ENCODE results near the gene CMTM2.

The CMTM2 gene

GRCh38 chr16:66578651-66579531, at the start of gene CMTM2:
CMTM2 (plus strand) TSS chr16:66579463; CDS start chr16:66579608, 145 bp downstream.
- POLR2A ChIA-PET, result interaction anchor here (0.6 kb wide), 1 partner anchor 94 kb away, joined by 8 read pairs; no protein-coding TSS in a partner anchor
- CTCF ChIA-PET, result interaction anchor here (1.1 to 4.1 kb wide), 8 partner anchors 9 to 173 kb away, joined by 3 to 16 read pairs (median 7); no protein-coding TSS in a partner anchor
- no peak for DNase-seq (ENCODE audit: extremely low spot score)
- no peak for TF ChIP-seq CTCF (IDR thresholded peaks at IDR 0.05; ENCODE audit: control extremely low read depth, extremely low read depth, low read depth, missing control alignments)

GRCh38 chr16:66529475-66529874, 49.8 kb upstream of the CMTM2 start:
- POLR2A ChIA-PET, result no interaction called here
- no peak for DNase-seq (ENCODE audit: extremely low spot score)
- CTCF ChIA-PET, result interaction anchor here (1.6 kb wide), 1 partner anchor 302 kb away, joined by 3 read pairs; the partner anchor contains the start of gene NAE1
- TF ChIP-seq CTCF (IDR thresholded peaks at IDR 0.05; ENCODE audit: control extremely low read depth, extremely low read depth, low read depth, missing control alignments), result no peak

- no peak for TF ChIP-seq CTCF (IDR thresholded peaks at IDR 0.05; ENCODE audit: control extremely low read depth, extremely low read depth, low read depth, missing control alignments)
- POLR2A ChIA-PET, result no interaction called here
- CTCF ChIA-PET, result interaction anchor here (2.1 kb wide), 1 partner anchor 10 kb away, joined by 5 read pairs; no protein-coding TSS in a partner anchor
- no peak for DNase-seq (ENCODE audit: extremely low spot score)
Observed at GRCh38 chr16:66534376-66534799, 44.9 kb upstream of the CMTM2 start.

GRCh38 chr16:66536525-66536924, 42.7 kb upstream of the CMTM2 start:
- CTCF ChIA-PET, result interaction anchor here (1.2 to 2.0 kb wide), 3 partner anchors 10 to 12 kb away, joined by 4 to 5 read pairs (median 5); no protein-coding TSS in a partner anchor
- no peak for TF ChIP-seq CTCF (IDR thresholded peaks at IDR 0.05; ENCODE audit: control extremely low read depth, extremely low read depth, low read depth, missing control alignments)
- POLR2A ChIA-PET, result no interaction called here
- DNase-seq (ENCODE audit: extremely low spot score), result no peak

GRCh38 chr16:66537236-66537635, 42.0 kb upstream of the CMTM2 start:
- CTCF ChIA-PET, result interaction anchor here (1.5 to 2.0 kb wide), 2 partner anchors 11 kb away, joined by 4 to 5 read pairs; no protein-coding TSS in a partner anchor
- POLR2A ChIA-PET, result no interaction called here
- no peak for DNase-seq (ENCODE audit: extremely low spot score)
- no peak for TF ChIP-seq CTCF (IDR thresholded peaks at IDR 0.05; ENCODE audit: control extremely low read depth, extremely low read depth, low read depth, missing control alignments)

GRCh38 chr16:66538910-66539309, 40.4 kb upstream of the CMTM2 start:
- ChIA-PET CTCF (interaction anchor here (1.0 to 1.5 kb wide), 4 partner anchors 12 to 14 kb away, joined by 3 to 6 read pairs (median 4); partner anchors contain the start of gene CKLF), POLR2A (no interaction called here)
- no peak for DNase-seq (ENCODE audit: extremely low spot score)
- TF ChIP-seq CTCF (IDR thresholded peaks at IDR 0.05; ENCODE audit: control extremely low read depth, extremely low read depth, low read depth, missing control alignments), result no peak
